Natural killer cell (primary cell): ENCODE measurements around the gene TARP.
A peak's percentile ranks its signal among the peaks of the same experiment; 100 is the strongest.

ENCODE experiments used
- ATAC-seq, 3 donors: fragments of 150-1000 bp in 2 of 3; fragments of 200-7000 bp in 1 of 3; cut with Tn5 transposase; 1 replicate in 1 of 3; 2 replicates in 2 of 3; pipeline ENCODE4 v1.10.0; 2021; ENCODE audit warnings: mild to moderate bottlenecking in 2 of 3, moderate library complexity in 2 of 3
- DNase-seq, 2 donors: peaks; one replicate each; pipeline versions ENCODE4 v3.0.0 to v3.0.0-alpha.2; 2013 to 2021; ENCODE audit warnings: mixed read lengths in 1 of 2
- H3K27ac ChIP-seq: one replicate; pipeline ENCODE4 v1.5.1; 2013; ENCODE audit warnings: mild to moderate bottlenecking, low read length
- H3K27me3 ChIP-seq: one replicate; pipeline ENCODE4 v1.6.1; 2013; ENCODE audit warnings: low read length; ENCODE audit not compliant: control insufficient read depth, insufficient read depth
- H3K36me3 ChIP-seq: one replicate; pipeline ENCODE4 v1.6.1; 2013; ENCODE audit warnings: low read length; ENCODE audit not compliant: control insufficient read depth, insufficient read depth
- H3K4me1 ChIP-seq: one replicate; pipeline ENCODE4 v1.6.1; 2013; ENCODE audit warnings: low read length; ENCODE audit not compliant: control insufficient read depth, insufficient read depth
- H3K4me3 ChIP-seq: one replicate; pipeline ENCODE4 v1.5.1; 2013; ENCODE audit warnings: low read length
- H3K9me3 ChIP-seq: one replicate; pipeline ENCODE4 v1.6.1; 2013; ENCODE audit warnings: low read length; ENCODE audit not compliant: control insufficient read depth, insufficient read depth
- H3K27ac Mint-ChIP-seq, 2 donors: one replicate each; pipeline ENCODE4 v1.8.0; 2022; ENCODE audit warnings: mild to moderate bottlenecking in 2 of 2, mixed read lengths in 2 of 2, moderate library complexity in 1 of 2
- H3K27me3 Mint-ChIP-seq, 2 donors: one replicate each; pipeline ENCODE4 v1.8.0; 2022; ENCODE audit warnings: low read depth in 2 of 2, mixed read lengths in 2 of 2
- H3K36me3 Mint-ChIP-seq: one replicate; pipeline ENCODE4 v1.8.0; 2022; ENCODE audit warnings: mixed read lengths
- H3K4me1 Mint-ChIP-seq, 2 donors: one replicate each; pipeline ENCODE4 v1.8.0; 2022; ENCODE audit warnings: mixed read lengths in 2 of 2
- H3K4me3 Mint-ChIP-seq: one replicate; pipeline ENCODE4 v1.8.0; 2022; ENCODE audit warnings: mild to moderate bottlenecking, moderate library complexity, mixed read lengths
- H3K9me3 Mint-ChIP-seq, 2 donors: one replicate each; pipeline ENCODE4 v1.8.0; 2022; ENCODE audit warnings: mixed read lengths in 2 of 2
- WGBS: methylation state at CpG from one replicate; pipeline ENCODE4 v1.1.7; 2013; ENCODE audit warnings: missing lambda C conversion rate; ENCODE audit not compliant: insufficient coverage; 5-methylcytosine and 5-hydroxymethylcytosine counted together
- intact Hi-C: fragments of 100-400 bp; cut with micrococcal nuclease; formaldehyde crosslinking; loops from one replicate; pipeline ENCODE4 v1.14.2; 2022
- TF ChIP-seq, protein P1 (sequence below): fragments of 200-600 bp; IDR thresholded peaks from one replicate; pipeline ENCODE4 v1.8.0; 2022; ENCODE audit warnings: antibody characterized with exemption

TARP gene

DNA sequence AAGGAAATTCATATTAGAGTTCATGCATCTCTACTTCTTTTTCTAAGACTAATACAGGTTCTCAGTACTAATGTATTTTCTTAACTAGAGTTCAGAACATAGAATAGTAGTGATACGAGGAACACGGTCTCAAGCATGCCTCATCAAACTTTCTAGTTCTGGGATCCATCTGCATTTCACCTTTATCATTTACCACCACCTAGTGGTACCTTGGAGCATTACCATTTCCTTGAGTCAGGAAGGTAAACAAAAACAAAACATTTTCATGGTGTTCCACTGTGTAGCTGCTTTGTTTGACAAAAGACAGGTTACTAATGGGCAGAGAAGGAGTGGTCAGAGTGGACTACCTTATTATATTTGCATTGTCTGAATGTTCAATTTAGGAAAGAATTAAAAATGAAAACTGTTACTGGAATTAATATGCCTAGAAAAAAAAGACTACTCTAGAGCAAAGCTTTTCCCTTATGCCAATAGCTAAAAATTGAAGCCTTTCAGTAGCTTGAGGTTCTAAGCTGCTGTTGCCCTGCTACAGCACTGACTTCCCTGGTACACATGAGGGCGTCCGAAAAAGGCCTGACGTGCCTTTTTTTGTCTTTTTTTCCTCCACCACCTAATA, 50.8 kb downstream of the TARP start:
- TF ChIP-seq, protein P1, sequence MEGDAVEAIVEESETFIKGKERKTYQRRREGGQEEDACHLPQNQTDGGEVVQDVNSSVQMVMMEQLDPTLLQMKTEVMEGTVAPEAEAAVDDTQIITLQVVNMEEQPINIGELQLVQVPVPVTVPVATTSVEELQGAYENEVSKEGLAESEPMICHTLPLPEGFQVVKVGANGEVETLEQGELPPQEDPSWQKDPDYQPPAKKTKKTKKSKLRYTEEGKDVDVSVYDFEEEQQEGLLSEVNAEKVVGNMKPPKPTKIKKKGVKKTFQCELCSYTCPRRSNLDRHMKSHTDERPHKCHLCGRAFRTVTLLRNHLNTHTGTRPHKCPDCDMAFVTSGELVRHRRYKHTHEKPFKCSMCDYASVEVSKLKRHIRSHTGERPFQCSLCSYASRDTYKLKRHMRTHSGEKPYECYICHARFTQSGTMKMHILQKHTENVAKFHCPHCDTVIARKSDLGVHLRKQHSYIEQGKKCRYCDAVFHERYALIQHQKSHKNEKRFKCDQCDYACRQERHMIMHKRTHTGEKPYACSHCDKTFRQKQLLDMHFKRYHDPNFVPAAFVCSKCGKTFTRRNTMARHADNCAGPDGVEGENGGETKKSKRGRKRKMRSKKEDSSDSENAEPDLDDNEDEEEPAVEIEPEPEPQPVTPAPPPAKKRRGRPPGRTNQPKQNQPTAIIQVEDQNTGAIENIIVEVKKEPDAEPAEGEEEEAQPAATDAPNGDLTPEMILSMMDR: peak; percentile 91
- Histone ChIP-seq H3K4me1 (peaks cover 63% of the 10 kb centered on the region), H3K27ac (peak overlapping the region; percentile 76), H3K4me3 (no peak overlapping the region), H3K9me3 (no peaks in the 10 kb centered on the region), H3K36me3 (peaks cover 18% of the 10 kb centered on the region), H3K27me3 (no peaks in the 10 kb centered on the region)
- H3K4me3 Mint-ChIP-seq: peak overlapping the region; percentile 74
- H3K36me3 Mint-ChIP-seq: peaks cover 18% of the 10 kb centered on the region
- peak; percentile 44 to 54 (median 46) for ATAC-seq
- peak in 1 of 2 donors; percentile 86 for DNase-seq
- intact Hi-C loops: loop anchor here (5.0 kb wide), 1 partner anchor 40 kb away; no protein-coding TSS in a partner anchor
- WGBS: 46% methylated on average over 4 of the region's 5 CpGs
- H3K4me1 Mint-ChIP-seq: peaks cover 95 to 97% of the 10 kb centered on the region in 2 donors
- H3K27me3 Mint-ChIP-seq: no peaks in the 10 kb centered on the region
- H3K9me3 Mint-ChIP-seq: no peaks in the 10 kb centered on the region
- peak overlapping the region; percentile 95 to 96 for H3K27ac Mint-ChIP-seq

DNA sequence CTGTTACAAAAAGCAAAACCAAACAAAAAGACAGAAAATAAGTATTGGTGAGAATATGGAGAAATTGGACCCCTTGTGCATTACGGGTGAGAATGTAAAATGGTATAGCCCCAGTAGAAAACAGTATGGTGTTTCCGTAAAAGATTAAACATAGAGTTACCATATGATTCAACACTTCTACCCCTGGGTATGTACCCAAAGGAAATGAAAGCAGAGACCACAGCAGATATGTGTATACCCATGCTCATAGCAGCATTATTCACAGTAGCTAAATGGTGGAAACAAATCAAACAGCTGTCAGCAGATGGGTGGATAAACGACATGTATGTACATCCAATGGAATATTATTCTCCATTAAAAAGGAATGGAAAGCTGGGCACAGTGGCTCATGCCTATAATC, 53.0 kb downstream of the TARP start:
- H3K36me3 ChIP-seq: peaks cover 18% of the 10 kb centered on the region
- H3K4me3 Mint-ChIP-seq: peak overlapping the region; percentile 77
- H3K4me1 Mint-ChIP-seq: peaks cover 95 to 97% of the 10 kb centered on the region in 2 donors
- H3K36me3 Mint-ChIP-seq: peaks cover 11% of the 10 kb centered on the region
- no peaks in the 10 kb centered on the region for H3K27me3 ChIP-seq
- peak overlapping the region; percentile 4 for H3K4me3 ChIP-seq
- peaks cover 69% of the 10 kb centered on the region for H3K4me1 ChIP-seq
- H3K27ac Mint-ChIP-seq: peak overlapping the region; percentile 95 to 96
- peak overlapping the region; percentile 76 for H3K27ac ChIP-seq
- TF ChIP-seq, protein P1: no peak
- WGBS: 18% methylated on average over 2 of the region's 3 CpGs
- DNase-seq: peak in 1 of 2 donors; percentile 55
- no peaks in the 10 kb centered on the region for H3K9me3 Mint-ChIP-seq
- no peaks in the 10 kb centered on the region for H3K9me3 ChIP-seq
- intact Hi-C loops: loop anchor here (5.0 kb wide), 1 partner anchor 42 kb away; no protein-coding TSS in a partner anchor
- peak; percentile 52 to 83 (median 78) for ATAC-seq
- no peaks in the 10 kb centered on the region for H3K27me3 Mint-ChIP-seq

DNA sequence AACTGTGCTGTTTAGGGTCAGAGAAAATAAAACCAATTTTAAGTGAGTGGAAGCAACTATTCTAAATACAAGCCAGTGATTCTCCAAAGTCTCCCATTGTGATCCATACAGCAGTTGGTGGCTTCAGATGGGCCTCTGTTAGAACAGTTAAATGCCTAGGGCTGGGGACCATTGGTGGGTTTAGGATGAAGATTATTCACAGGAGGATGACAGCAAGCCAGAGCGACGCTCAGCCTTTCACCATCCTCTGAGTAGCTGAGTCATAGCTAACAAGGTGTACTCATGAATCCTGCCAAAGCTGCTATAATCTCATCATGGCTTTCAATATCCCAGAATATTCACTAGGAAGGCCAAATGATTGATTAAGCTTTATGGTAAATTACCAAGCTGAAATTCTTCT, 55.8 kb downstream of the TARP start:
- intact Hi-C loops: loop anchor here (1.0 to 2.0 kb wide), 4 partner anchors 15 to 114 kb away; partner anchors contain the start of gene STARD3NL
- Mint-ChIP-seq H3K36me3 (peaks cover 11% of the 10 kb centered on the region), H3K27ac (peak overlapping the region; percentile 95 to 96), H3K9me3 (no peaks in the 10 kb centered on the region), H3K4me3 (peak overlapping the region; percentile 80), H3K27me3 (no peaks in the 10 kb centered on the region), H3K4me1 (peaks cover 68 to 72% of the 10 kb centered on the region in 2 donors)
- peaks cover 28% of the 10 kb centered on the region for H3K36me3 ChIP-seq
- H3K4me1 ChIP-seq: peaks cover 58% of the 10 kb centered on the region
- ATAC-seq (peak in 1 of 3 donors; percentile 48), DNase-seq (peak in 1 of 2 donors; percentile 50)
- peak overlapping the region; percentile 67 for H3K27ac ChIP-seq
- no peaks in the 10 kb centered on the region for H3K9me3 ChIP-seq
- peak overlapping the region; percentile 30 for H3K4me3 ChIP-seq
- TF ChIP-seq, protein P1: no peak
- H3K27me3 ChIP-seq: no peaks in the 10 kb centered on the region
- WGBS: 33% methylated on average over 2 of the region's 2 CpGs
